ENCODE measurements around the gene TOX2.

TOX2 gene

GRCh38 chr20:44064501-44065400, 150.1 kb downstream of the TOX2 start:
- DNase-seq (ENCODE audit: low read depth) = no peak

GRCh38 chr20:44065401-44066340, 151.0 kb downstream of the TOX2 start:
- DNase-seq (ENCODE audit: low read depth) = no peak

- no peak for DNase-seq (ENCODE audit: low read depth)
These were observed 152.3 kb downstream of the TOX2 start for GRCh38 chr20:44066645-44067606.

- no peak for DNase-seq (ENCODE audit: low read depth)
These were observed 153.0 kb downstream of the TOX2 start for GRCh38 chr20:44067650-44068081.

GRCh38 chr20:44068316-44069201, 153.9 kb downstream of the TOX2 start:
- DNase-seq (ENCODE audit: low read depth) = no peak

GRCh38 chr20:44069203-44070011, 154.8 kb downstream of the TOX2 start:
- DNase-seq (ENCODE audit: low read depth) = peak; percentile 25

- no peak for DNase-seq (ENCODE audit: low read depth)
These were observed 155.7 kb downstream of the TOX2 start for GRCh38 chr20:44070139-44070900.

- DNase-seq (ENCODE audit: low read depth) = no peak
These were observed 156.4 kb downstream of the TOX2 start for GRCh38 chr20:44071057-44071456.

GRCh38 chr20:44071526-44072111, 157.0 kb downstream of the TOX2 start:
- no peak for DNase-seq (ENCODE audit: low read depth)

GRCh38 chr20:44072384-44072783, 157.7 kb downstream of the TOX2 start:
- no peak for DNase-seq (ENCODE audit: low read depth)

GRCh38 chr20:44073011-44073674, 158.5 kb downstream of the TOX2 start:
- DNase-seq (ENCODE audit: low read depth) = no peak

- no peak for DNase-seq (ENCODE audit: low read depth)
These were observed 159.0 kb downstream of the TOX2 start for GRCh38 chr20:44073675-44074071.

- no peak for DNase-seq (ENCODE audit: low read depth)
These were observed 159.8 kb downstream of the TOX2 start for GRCh38 chr20:44074252-44075151.

GRCh38 chr20:44075191-44075949, 160.7 kb downstream of the TOX2 start:
- DNase-seq (ENCODE audit: low read depth) = no peak

- DNase-seq (ENCODE audit: low read depth) = no peak
These were observed 161.2 kb downstream of the TOX2 start for GRCh38 chr20:44075950-44076232.

GRCh38 chr20:44079291-44079690, 164.6 kb downstream of the TOX2 start:
- DNase-seq (ENCODE audit: low read depth) = no peak
